Right lobe of liver (tissue), 6 donors: ENCODE data around the gene ZNF768. TPM values are rescaled to one million over a fixed set of nuclear protein-coding genes. Genes with fewer than 3 reads are reported as not detected.
"Not testable (repeated sequence)": the region's sequence is repeated elsewhere in the genome, so short reads cannot be mapped to it uniquely, and the experiment has no call there.

Experiments used
- ATAC-seq, 4 donors: fragments of 200-7000 bp; cut with Tn5 transposase; one replicate each; pipeline ENCODE4 v1.9.1; 2020; ENCODE audit warnings: mild to moderate bottlenecking in 4 of 4, moderate library complexity in 4 of 4
- DNase-seq, 3 donors: peaks; one replicate each; pipeline ENCODE4 v3.0.0-alpha.2; 2020
- H3K27ac ChIP-seq, 3 donors: fragments of 200-600 bp; one replicate each; pipeline ENCODE4 v1.8.0; 2022
- H3K27me3 ChIP-seq, 2 donors: fragments of 200-600 bp; one replicate each; pipeline ENCODE4 v1.8.0; 2022
- H3K36me3 ChIP-seq, 4 donors: fragments of 200-600 bp; sonication (generic) in 1 of 4; one replicate each; pipeline versions ENCODE4 v1.5.1 to v1.8.0; 2017 to 2022; ENCODE audit warnings: control low read depth in 1 of 4
- H3K4me1 ChIP-seq, 4 donors: fragments of 200-600 bp; sonication (generic) in 1 of 4; one replicate each; pipeline versions ENCODE4 v1.5.1 to v1.8.0; 2017 to 2022; ENCODE audit warnings: control low read depth in 1 of 4
- H3K4me3 ChIP-seq, 3 donors: fragments of 200-600 bp; one replicate each; pipeline ENCODE4 v1.8.0; 2022
- H3K9me3 ChIP-seq, 4 donors: fragments of 200-600 bp; sonication (generic) in 1 of 4; one replicate each; pipeline versions ENCODE4 v1.5.1 to v1.8.0; 2017 to 2022; ENCODE audit warnings: control low read depth in 1 of 4
- POLR2A ChIP-seq: fragments of 450-650 bp; IDR thresholded peaks from one replicate; pipeline ENCODE4 v1.6.1; 2017; ENCODE audit warnings: antibody characterized with exemption, mild to moderate bottlenecking
- WGBS: methylation state at CpG from one replicate; pipeline ENCODE4 v1.1.6; 2018; ENCODE audit warnings: low coverage, low lambda C conversion rate; ENCODE audit not compliant: insufficient coverage; ENCODE audit errors: missing lambda C conversion rate; 5-methylcytosine and 5-hydroxymethylcytosine counted together
- intact Hi-C, 2 donors: fragments of 100-400 bp; cut with DNase I; formaldehyde crosslinking; loops; one replicate each; pipeline versions ENCODE4 v1.11.2 to v1.14.1; 2022
- total RNA-seq, 6 experiments: library from RNA; depleted of rRNA in 2 of 6; stranded (reverse); fragments of >200 nt in 2 of 6; fragmentation: NEBNext Ultra II Directional in 3 of 6; extraction: Animal tissue kit (Norgen Biotek cat#: 25700) in 3 of 6; gene quantifications; one replicate each; pipeline versions ENCODE4 v1.1.0 to v1.2.4, GENCODE V29; 2016 to 2023
- TF ChIP-seq, protein P1 (sequence below), 4 donors: fragments of 200-600 bp in 3 of 4; fragments of 450-650 bp in 1 of 4; IDR thresholded peaks; one replicate each; pipeline versions ENCODE4 v1.5.1 to v1.8.0; 2016 to 2022; ENCODE audit warnings: antibody characterized with exemption in 4 of 4, mild to moderate bottlenecking in 2 of 4
- donor health status: DM: no; HTN: yes; CAD: no.
- donor health status: DM: no; HTN: no; CAD: no.
- donor health status: DM: no; HTN: no; CAD: no.
- donor health status: DM: no; HTN: yes; CAD: no.
- donor health status: DM: no; HTN: yes; CAD: no.

ZNF768 gene
- total RNA-seq, 6 experiments from 2014 or later = 14.7 to 21.2 (median 18.8) TPM

DNA sequence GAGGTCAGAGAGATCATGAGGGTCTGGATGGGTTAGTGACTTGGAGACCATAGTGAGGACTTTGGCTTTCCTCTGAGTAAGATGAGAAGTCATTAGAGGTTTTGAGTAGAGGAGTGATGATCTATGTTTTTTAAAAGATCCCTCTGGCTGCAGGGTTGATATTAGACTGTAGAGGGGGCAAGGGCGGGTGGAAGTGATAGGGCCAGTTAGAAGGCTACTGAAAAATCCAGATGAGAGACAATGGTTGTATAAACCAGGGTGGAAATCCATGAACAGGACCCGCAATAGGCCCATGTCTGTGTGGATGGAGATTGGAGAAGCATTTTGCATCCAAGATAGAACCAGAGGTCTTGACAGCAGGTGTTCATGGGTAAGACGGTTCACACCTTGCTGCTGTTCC lies 44.0 kb downstream of the ZNF768 start:
- DNase-seq (no peak), ATAC-seq (peak in 1 of 4 donors; percentile 26)
- H3K36me3 ChIP-seq = no peaks in the 10 kb centered on the region
- intact Hi-C loops = no loop called here
- WGBS = 100% methylated on average over 1 of the region's 3 CpGs
- H3K27ac ChIP-seq = no peak overlapping the region
- TF ChIP-seq POLR2A = no peak
- TF ChIP-seq, protein P1, sequence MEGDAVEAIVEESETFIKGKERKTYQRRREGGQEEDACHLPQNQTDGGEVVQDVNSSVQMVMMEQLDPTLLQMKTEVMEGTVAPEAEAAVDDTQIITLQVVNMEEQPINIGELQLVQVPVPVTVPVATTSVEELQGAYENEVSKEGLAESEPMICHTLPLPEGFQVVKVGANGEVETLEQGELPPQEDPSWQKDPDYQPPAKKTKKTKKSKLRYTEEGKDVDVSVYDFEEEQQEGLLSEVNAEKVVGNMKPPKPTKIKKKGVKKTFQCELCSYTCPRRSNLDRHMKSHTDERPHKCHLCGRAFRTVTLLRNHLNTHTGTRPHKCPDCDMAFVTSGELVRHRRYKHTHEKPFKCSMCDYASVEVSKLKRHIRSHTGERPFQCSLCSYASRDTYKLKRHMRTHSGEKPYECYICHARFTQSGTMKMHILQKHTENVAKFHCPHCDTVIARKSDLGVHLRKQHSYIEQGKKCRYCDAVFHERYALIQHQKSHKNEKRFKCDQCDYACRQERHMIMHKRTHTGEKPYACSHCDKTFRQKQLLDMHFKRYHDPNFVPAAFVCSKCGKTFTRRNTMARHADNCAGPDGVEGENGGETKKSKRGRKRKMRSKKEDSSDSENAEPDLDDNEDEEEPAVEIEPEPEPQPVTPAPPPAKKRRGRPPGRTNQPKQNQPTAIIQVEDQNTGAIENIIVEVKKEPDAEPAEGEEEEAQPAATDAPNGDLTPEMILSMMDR (IDR thresholded peaks at IDR 0.05) = peak in 1 of 4 donors; percentile 8
- no peaks in the 10 kb centered on the region for H3K9me3 ChIP-seq
- H3K4me3 ChIP-seq = no peak overlapping the region
- H3K4me1 ChIP-seq = no peaks in the 10 kb centered on the region
- H3K27me3 ChIP-seq = no peaks in the 10 kb centered on the region

DNA sequence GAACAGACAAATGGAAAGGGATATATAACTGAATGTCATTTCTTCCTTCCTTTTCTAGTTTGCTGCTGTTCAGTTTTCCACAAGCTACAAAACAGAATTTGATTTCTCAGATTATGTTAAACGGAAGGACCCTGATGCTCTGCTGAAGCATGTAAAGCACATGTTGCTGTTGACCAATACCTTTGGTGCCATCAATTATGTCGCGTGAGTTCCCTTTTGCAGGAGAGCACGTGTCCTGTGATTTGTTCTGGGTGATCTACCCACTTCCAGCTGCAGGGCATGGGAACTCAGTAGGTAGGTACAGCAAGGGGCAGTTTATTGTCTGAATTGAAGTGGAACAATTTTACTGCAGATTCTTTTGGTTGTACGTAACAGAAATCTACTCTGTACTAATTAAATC lies 45.0 kb downstream of the ZNF768 start:
- TF ChIP-seq POLR2A = no peak
- TF ChIP-seq, protein P1 (IDR thresholded peaks at IDR 0.05) = no peak
- DNase-seq (no peak), ATAC-seq (no peak)
- H3K27ac ChIP-seq = no peak overlapping the region
- intact Hi-C loops = no loop called here
- no peaks in the 10 kb centered on the region for H3K9me3 ChIP-seq
- no peaks in the 10 kb centered on the region for H3K27me3 ChIP-seq
- no peaks in the 10 kb centered on the region for H3K36me3 ChIP-seq
- H3K4me1 ChIP-seq = no peaks in the 10 kb centered on the region
- 83% methylated on average over 5 of the region's 5 CpGs for WGBS
- H3K4me3 ChIP-seq = no peak overlapping the region

DNA sequence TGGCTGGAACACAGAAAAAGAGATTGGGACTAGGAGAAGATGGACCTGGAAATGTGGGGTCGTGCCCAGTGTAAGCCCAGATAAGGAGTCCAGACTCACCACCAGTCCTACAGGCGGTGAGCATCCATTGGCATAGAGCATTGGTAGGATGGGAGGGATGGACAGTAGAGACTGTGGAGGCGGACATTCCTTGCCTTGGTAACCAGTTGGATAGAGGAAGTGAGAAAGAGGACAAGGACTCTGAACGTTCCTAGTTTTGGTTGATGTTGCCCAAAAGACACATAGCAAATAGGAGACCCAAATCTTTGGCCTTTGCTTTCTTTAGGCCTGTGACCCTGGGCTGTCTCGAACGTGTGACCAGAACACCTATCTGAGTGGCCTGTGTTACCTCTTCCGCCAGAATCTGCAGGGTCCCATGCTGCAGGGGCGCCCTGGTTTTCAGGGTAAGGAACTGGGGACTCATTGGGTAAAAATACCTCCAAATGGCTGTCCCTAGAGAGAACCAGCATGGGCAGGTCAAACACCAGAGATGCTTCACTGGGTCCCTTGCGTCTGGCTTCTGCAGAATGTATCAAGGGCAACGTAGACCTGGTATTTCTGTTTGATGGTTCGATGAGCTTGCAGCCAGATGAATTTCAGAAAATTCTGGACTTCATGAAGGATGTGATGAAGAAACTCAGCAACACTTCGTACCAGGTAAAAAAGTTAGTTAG lies 47.4 kb downstream of the ZNF768 start:
- WGBS = 85% methylated on average over 8 of the region's 12 CpGs
- ATAC-seq (no peak), DNase-seq (no peak)
- Histone ChIP-seq H3K36me3 (no peaks in the 10 kb centered on the region), H3K4me1 (no peaks in the 10 kb centered on the region), H3K27me3 (no peaks in the 10 kb centered on the region), H3K4me3 (no peak overlapping the region), H3K27ac (no peak overlapping the region), H3K9me3 (no peaks in the 10 kb centered on the region)
- intact Hi-C loops = no loop called here
- TF ChIP-seq POLR2A = no peak
- TF ChIP-seq, protein P1 (IDR thresholded peaks at IDR 0.05) = no peak

DNA sequence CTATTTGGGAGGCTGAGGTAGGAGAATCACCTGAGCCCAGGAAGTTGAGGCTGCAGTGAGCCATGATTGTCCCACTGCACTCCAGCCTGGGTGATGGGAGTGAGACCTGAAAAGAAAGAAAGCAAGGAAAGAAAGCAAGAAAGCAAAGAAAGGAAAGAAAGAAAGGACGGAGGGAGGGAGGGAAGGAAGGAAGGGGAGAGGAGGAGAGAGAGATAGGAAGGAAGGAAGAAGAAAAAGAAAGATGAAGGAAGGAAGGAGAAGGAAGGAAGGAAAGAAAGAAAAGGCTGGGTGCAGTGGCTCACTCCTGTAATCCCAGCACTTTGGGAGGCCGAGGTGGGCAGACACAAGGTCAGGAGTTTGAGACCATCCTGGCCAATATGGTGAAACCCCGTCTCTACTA lies 48.6 kb downstream of the ZNF768 start:
- intact Hi-C loops, H3K4me3 ChIP-seq, H3K4me1 ChIP-seq, ATAC-seq, H3K27me3 ChIP-seq, H3K27ac ChIP-seq, H3K9me3 ChIP-seq, H3K36me3 ChIP-seq, DNase-seq: not testable (repeated sequence)
- 58% methylated on average over 1 of the region's 3 CpGs for WGBS

DNA sequence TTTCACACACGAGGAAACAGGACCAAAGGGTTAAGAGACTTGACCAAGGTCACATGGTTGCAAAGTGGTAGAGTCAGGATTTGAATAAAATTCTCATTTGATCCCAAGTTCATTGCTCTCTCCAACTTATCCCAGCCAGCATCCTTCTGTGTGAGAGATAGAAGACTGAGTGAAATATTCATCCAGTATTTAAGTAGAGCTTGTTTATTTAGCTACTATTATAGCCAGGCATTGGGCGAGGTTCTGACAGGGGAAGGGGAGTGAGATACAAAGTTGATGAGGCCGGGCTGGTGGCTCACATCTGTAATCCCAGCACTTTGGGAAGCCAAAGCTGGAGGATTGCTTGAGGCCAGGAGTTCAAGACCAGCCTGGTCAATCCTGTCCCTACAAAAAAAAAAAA lies 49.4 kb downstream of the ZNF768 start:
- no peak for ATAC-seq
- Histone ChIP-seq H3K4me3 (no peak overlapping the region), H3K4me1 (peaks cover 0 to 11% (median 0%) of the 10 kb centered on the region in 4 donors), H3K9me3 (no peaks in the 10 kb centered on the region), H3K27me3 (no peaks in the 10 kb centered on the region), H3K36me3 (no peaks in the 10 kb centered on the region), H3K27ac (no peak overlapping the region)
- no peak for DNase-seq
- 60% methylated on average over 3 of the region's 3 CpGs for WGBS
- intact Hi-C loops = no loop called here
- TF ChIP-seq, protein P1 (IDR thresholded peaks at IDR 0.05) = no peak
- TF ChIP-seq POLR2A = no peak
